ENCODE measurements around the gene SPRTN.
A peak's percentile ranks its signal among the peaks of the same experiment; 100 is the strongest.

The SPRTN gene

DNA sequence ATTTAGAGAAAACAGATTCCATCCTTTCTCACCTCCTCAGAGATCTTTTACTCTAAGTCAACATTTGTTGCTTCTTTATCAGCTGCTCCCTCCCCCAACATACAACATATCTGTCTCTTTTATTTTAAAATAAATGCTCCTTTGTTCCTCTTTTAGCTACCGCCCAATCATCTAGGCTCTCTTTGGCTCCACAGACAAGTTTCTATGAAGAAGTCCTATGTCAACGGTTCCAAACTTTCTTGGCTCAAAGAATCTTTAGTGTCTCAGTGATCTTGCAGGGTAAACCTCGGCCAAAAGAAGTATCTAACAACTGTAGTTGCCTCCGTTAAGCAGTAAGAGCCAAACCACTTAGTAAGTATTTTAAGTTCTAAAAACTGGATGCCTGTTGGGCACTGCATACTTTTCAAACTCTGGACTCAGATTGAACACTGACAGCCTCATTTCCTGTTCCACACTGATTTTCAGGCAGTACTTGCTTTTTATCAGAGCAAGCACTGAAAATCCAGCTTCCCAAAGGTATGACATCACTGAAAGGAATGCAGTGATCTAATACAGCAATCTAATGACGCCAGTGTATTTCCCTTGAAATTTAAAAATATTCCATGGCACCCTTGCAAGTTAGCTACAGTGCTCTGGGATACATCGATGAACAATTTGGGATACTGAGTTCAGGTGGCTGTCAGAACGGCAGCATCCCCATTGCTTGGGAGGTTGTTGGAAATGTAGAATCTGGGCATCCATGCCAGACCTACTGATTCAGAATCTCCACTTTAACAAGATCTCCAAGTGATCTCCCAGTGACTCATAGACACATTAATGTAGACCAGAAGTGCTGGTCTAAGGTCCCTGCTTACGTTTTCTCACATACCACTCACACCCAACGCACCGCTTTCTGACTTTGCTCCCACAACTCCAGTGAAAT is 57.2 kb downstream of the SPRTN start:
- no peak overlapping the region for H3K4me3 ChIP-seq (ENCODE audit: low read depth, low read length)
- TF ChIP-seq, protein P1, sequence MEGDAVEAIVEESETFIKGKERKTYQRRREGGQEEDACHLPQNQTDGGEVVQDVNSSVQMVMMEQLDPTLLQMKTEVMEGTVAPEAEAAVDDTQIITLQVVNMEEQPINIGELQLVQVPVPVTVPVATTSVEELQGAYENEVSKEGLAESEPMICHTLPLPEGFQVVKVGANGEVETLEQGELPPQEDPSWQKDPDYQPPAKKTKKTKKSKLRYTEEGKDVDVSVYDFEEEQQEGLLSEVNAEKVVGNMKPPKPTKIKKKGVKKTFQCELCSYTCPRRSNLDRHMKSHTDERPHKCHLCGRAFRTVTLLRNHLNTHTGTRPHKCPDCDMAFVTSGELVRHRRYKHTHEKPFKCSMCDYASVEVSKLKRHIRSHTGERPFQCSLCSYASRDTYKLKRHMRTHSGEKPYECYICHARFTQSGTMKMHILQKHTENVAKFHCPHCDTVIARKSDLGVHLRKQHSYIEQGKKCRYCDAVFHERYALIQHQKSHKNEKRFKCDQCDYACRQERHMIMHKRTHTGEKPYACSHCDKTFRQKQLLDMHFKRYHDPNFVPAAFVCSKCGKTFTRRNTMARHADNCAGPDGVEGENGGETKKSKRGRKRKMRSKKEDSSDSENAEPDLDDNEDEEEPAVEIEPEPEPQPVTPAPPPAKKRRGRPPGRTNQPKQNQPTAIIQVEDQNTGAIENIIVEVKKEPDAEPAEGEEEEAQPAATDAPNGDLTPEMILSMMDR (conservative IDR thresholded peaks at IDR 0.05; ENCODE audit: low read depth, low read length) = no peak
- peak; percentile 96 for DNase-seq (ENCODE audit: low read depth)

DNA sequence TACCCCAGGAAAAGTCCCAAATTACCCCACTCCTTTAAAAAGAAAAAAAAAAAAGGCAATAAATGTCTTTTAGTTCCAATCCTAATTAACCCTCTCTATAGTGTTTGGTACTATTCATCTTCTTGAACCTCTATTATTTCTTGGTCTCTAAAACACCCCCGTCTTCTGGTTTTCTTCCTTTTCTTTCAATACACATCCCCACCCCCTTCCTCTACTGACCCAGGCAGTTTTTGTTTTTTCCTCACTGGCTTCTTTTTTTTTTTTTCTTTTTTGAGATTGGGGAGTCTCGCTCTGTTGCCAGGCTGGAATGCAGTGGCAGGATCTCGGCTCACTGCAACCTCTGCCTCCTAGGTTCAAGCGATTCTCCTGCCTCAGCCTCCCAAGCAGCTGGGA is 57.9 kb downstream of the SPRTN start:
- H3K4me3 ChIP-seq (ENCODE audit: low read depth, low read length) = no peak overlapping the region
- TF ChIP-seq, protein P1 (conservative IDR thresholded peaks at IDR 0.05; ENCODE audit: low read depth, low read length) = no peak
- no peak for DNase-seq (ENCODE audit: low read depth)

DNA sequence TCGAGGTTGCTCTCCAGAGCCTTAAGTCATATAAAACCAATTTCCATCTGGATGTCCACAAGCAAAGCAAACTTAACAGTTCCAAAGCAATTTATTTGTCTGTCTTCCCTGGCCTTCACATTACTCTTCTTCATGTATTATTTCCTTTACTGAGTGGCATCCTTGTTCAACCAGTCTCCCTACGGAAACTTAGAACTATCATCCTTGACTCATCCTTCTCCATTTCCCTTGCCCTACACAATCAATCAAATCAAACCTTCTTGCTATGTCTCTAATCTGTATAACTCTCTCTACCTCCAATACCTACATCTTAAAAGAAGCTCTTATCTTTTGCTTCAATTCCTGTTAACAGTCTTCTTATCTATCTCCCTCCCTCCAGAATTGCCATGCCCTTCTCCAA is 58.5 kb downstream of the SPRTN start:
- TF ChIP-seq, protein P1 (conservative IDR thresholded peaks at IDR 0.05; ENCODE audit: low read depth, low read length) = no peak
- no peak for DNase-seq (ENCODE audit: low read depth)
- H3K4me3 ChIP-seq (ENCODE audit: low read depth, low read length) = no peak overlapping the region

DNA sequence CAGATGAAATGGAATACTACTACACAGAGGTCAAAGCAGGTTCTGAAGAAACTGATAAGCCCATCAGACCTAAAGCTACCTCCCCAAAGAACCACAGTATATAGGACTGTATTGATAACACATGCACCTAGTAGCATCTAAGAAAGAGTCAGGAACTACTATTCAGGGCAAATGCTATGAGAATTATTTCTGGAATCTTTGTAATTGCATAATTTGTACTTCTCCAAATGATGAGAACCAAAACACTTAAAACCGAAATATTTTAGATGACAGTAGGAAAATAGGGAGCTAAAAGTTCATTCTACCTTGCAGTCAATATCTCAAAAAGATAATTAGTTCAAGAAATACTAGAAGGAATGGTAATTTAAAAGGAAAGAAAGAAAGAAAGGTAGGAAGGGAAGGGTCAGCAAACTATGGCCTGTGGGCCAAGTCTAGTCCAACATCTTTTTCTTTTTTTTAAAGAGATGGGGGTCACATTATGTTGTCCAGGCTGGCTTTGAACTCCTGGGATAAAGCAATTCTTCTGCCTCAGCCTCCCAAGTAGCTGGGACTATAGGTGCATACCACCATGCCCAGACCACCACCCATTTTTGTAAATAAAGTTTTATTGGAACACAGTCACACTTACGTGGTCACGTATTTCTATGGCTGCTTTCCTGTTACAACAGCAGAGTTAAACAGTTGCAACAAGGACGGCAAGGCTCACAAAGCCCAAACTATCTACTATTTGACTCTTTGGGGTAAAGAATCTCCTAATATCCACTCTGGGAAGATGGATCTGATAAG is 60.0 kb downstream of the SPRTN start:
- peak; percentile 44 for DNase-seq (ENCODE audit: low read depth)
- H3K4me3 ChIP-seq (ENCODE audit: low read depth, low read length) = no peak overlapping the region
- TF ChIP-seq, protein P1 (conservative IDR thresholded peaks at IDR 0.05; ENCODE audit: low read depth, low read length) = no peak

DNA sequence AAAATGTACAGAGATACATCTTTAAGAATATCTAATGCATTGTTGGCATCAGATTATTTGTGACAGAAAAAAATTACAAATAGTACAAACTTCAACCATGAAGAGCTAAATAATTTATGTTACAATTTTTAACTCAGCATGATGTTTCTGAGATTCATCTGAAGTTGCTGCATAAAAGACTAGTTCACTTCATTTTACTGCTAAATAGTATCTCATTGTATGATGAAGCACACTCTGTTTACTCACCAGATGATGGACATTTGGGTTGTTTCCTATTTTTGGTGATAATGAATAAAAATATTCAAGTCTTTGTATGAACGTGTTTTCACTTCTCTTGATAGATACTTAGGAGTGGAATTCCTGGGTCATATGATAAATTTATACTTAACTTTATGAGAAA is 63.4 kb downstream of the SPRTN start:
- TF ChIP-seq, protein P1 (conservative IDR thresholded peaks at IDR 0.05; ENCODE audit: low read depth, low read length) = no peak
- no peak overlapping the region for H3K4me3 ChIP-seq (ENCODE audit: low read depth, low read length)
- no peak for DNase-seq (ENCODE audit: low read depth)

DNA sequence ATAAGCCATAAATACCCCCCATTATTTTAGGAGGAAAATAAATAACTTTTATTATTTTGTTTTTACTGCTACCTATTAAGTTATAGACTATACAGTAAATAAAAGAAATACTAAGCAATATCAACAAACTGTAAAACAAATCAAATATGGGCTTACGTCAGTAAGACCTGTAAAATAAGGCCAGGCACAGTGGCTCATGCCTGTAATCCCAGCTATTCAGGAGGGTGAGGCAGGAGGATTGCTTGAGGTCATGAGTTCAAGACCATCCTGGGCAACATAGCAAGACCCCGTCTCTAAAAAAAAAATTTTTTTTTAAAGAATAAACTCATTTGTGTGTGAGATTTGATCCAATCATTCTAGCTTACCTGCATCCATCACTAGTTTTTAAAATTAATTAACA is 66.2 kb downstream of the SPRTN start:
- TF ChIP-seq, protein P1 (conservative IDR thresholded peaks at IDR 0.05; ENCODE audit: low read depth, low read length) = no peak
- no peak overlapping the region for H3K4me3 ChIP-seq (ENCODE audit: low read depth, low read length)
- DNase-seq (ENCODE audit: low read depth) = no peak

All from choroid plexus epithelial cell (primary cell).